Measurements from ENCODE around the gene PTGER1. TPM values are rescaled to one million over a fixed set of nuclear protein-coding genes. Genes with fewer than 3 reads are reported as not detected.
"Not testable (repeated sequence)": the region's sequence is repeated elsewhere in the genome, so short reads cannot be mapped to it uniquely, and the experiment has no call there.

Gene PTGER1
- total and polyA plus RNA-seq, 8 donors: 0.76 to 12.9 (median 5.5) TPM

DNA sequence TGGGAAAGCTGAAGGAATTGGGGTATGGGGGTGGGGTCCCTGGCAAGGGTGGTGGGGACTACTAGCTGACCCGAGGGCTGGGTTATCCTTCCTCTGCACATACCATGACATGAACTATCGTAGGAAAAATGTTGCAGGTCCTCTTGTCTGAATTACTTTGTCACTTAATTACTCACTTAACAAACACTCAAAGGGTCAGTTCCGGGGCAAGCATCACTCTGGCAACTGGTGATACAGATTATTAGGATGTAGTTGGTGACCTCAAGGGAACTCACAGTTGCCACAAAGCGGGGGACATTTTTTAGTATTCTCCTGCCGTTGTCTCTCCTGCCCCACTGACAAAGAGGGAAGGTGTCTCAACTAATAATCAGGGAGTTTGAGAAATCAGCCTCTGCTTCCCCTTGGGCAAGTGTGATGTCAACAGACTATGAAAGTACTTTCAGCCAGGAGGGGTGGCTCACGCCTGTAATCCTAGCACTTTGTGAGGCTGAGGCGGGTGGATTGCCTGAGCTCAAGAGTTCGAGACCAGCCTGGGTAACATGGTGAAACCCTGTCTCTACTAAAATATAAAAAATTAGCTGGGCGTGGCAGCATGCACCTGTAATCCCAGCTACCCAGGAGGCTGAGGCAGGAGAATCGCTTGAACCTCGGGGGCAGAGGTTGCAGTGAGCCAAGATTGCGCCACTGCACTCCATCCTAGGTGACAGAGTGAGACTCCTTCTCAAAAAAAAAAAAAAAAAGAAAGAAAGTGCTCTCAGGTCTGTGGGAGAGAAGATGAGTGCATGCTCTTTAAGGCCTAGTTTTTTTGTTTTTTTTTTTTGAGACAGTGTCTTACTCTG is 32.8 kb upstream of the PTGER1 start:
- intact Hi-C loops (cut with DNase I): no loop called here
- peak in 2 of 4 donors; percentile 34 to 58 for DNase-seq
- TF ChIP-seq, protein P1, sequence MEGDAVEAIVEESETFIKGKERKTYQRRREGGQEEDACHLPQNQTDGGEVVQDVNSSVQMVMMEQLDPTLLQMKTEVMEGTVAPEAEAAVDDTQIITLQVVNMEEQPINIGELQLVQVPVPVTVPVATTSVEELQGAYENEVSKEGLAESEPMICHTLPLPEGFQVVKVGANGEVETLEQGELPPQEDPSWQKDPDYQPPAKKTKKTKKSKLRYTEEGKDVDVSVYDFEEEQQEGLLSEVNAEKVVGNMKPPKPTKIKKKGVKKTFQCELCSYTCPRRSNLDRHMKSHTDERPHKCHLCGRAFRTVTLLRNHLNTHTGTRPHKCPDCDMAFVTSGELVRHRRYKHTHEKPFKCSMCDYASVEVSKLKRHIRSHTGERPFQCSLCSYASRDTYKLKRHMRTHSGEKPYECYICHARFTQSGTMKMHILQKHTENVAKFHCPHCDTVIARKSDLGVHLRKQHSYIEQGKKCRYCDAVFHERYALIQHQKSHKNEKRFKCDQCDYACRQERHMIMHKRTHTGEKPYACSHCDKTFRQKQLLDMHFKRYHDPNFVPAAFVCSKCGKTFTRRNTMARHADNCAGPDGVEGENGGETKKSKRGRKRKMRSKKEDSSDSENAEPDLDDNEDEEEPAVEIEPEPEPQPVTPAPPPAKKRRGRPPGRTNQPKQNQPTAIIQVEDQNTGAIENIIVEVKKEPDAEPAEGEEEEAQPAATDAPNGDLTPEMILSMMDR (IDR thresholded peaks at IDR 0.05): no peak

DNA sequence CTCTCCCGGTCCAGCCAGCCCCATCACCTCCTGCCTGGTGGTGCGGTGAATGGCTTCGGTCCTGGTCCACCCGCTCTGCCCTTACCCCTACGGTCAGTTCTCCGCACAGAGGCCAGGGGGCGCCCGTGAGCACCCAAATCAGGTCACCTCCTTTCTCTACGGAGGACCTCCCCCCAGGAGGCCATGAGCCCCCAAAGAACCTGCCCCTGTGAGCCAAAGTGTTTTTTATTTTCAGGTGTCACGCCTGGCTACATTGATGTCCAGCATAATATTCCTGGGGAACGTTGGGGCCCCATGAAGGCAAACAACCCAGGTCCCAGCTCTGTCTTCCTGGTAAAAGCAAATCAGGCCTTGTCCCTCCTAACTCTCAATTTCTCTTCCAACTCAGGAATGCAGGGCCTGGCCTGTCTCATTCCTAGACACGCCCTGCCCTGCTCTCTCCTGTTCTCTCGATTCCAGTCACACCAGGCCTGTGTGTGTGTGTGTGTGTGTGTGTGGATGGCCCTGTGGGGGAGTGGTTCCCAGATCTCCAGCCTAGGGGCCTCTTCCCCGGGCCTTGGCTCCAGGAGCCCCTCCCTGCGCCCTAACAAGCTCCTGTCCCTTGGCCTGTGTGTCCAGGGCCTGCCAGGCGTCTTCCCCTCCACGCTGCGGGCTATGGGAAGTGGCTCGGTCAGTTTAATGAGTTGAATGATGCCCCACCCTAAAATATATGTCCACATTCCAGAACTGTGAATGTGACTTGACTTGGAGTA is 30.5 kb upstream of the PTGER1 start:
- no peak overlapping the region for H3K4me3 ChIP-seq
- H3K27me3 ChIP-seq: no peaks in the 10 kb centered on the region
- peak overlapping the region; percentile 78 to 80 for H3K27ac ChIP-seq
- TF ChIP-seq, protein P1 (IDR thresholded peaks at IDR 0.05): peak; percentile 58 to 78
- peaks cover 4 to 62% of the 10 kb centered on the region in 2 donors for H3K4me1 ChIP-seq
- intact Hi-C loops (cut with DNase I): no loop called here
- ATAC-seq: peak; percentile 71
- no peaks in the 10 kb centered on the region for H3K9me3 ChIP-seq
- no peaks in the 10 kb centered on the region for H3K36me3 ChIP-seq
- DNase-seq: peak in 3 of 4 donors; percentile 51 to 95 (median 69)

More for the DNA sequence above, 32.8 kb upstream of the PTGER1 start:
- Histone ChIP-seq H3K4me1 (peaks cover 4 to 65% of the 10 kb centered on the region in 2 donors), H3K27me3 (no peaks in the 10 kb centered on the region), H3K4me3 (no peak overlapping the region), H3K36me3 (no peaks in the 10 kb centered on the region), H3K27ac (peak overlapping the region; percentile 78 to 80), H3K9me3 (no peaks in the 10 kb centered on the region)
- peak; percentile 42 for ATAC-seq

DNA sequence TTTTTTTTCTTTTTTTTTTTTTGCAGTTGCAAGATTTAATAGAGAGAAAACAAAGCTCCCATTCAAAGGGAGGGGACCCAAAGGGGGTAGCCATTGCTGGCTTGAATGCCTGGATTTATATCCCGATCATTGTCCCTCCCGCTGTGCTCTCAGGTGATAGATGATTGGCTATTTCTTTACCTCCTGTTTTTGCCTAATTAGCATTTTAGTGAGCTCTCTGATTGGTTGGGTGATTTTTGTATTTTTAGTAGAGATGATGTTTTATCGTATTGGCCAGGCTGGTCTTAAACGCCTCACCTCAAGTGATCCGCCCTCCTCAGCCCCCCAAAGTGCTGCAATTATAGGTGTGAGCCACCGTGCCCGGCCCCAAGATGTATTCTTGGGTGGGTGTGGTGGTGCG is 29.4 kb upstream of the PTGER1 start:
- H3K36me3 ChIP-seq; DNase-seq; ATAC-seq; H3K27ac ChIP-seq; H3K9me3 ChIP-seq; intact Hi-C loops (cut with DNase I); H3K27me3 ChIP-seq; H3K4me3 ChIP-seq: not testable (repeated sequence)
- peaks cover 4 to 51% of the 10 kb centered on the region in 2 donors for H3K4me1 ChIP-seq

- intact Hi-C loops (cut with DNase I): no loop called here
- peak overlapping the region in 1 of 2 donors; percentile 3 for H3K27ac ChIP-seq
- TF ChIP-seq, protein P1 (IDR thresholded peaks at IDR 0.05): no peak
These were observed 28.1 kb upstream of the PTGER1 start for GRCh38 chr19:14503285-14503684.

GRCh38 chr19:14502334-14503092 is 27.4 kb upstream of the PTGER1 start:
- TF ChIP-seq, protein P1 (IDR thresholded peaks at IDR 0.05): no peak
- intact Hi-C loops (cut with DNase I): no loop called here
- Histone ChIP-seq H3K27me3 (no peaks in the 10 kb centered on the region), H3K36me3 (no peaks in the 10 kb centered on the region), H3K4me3 (no peak overlapping the region), H3K4me1 (peaks cover 8 to 39% of the 10 kb centered on the region in 2 donors), H3K9me3 (no peaks in the 10 kb centered on the region), H3K27ac (peak overlapping the region in 1 of 2 donors; percentile 3)
- DNase-seq (no peak), ATAC-seq (peak; percentile 6)

More at GRCh38 chr19:14503285-14503684, 28.1 kb upstream of the PTGER1 start:
- no peaks in the 10 kb centered on the region for H3K9me3 ChIP-seq
- no peaks in the 10 kb centered on the region for H3K27me3 ChIP-seq
- no peak overlapping the region for H3K4me3 ChIP-seq
- H3K4me1 ChIP-seq: peaks cover 4 to 39% of the 10 kb centered on the region in 2 donors
- DNase-seq: no peak
- H3K36me3 ChIP-seq: no peaks in the 10 kb centered on the region
- ATAC-seq: no peak

All from left lung (tissue), 10 donors.